Pulmonary artery endothelial cell (primary cell): Measurements from ENCODE around the gene CD247. TPM values are rescaled to one million over a fixed set of nuclear protein-coding genes. Genes with fewer than 3 reads are reported as not detected.

Experiments used
- DNase-seq: peaks from one replicate; pipeline ENCODE4 v3.0.0-alpha.2; 2011; ENCODE audit warnings: low read depth, low spot score
- total RNA-seq: library from RNA; depleted of rRNA; stranded (reverse); fragments of >200 nt; gene quantifications from 2 replicates; pipeline ENCODE4 v1.2.3, GENCODE V29; 2014

CD247 gene
- total RNA-seq, 1 donor from 2014 or later, result 0.33 TPM

DNA sequence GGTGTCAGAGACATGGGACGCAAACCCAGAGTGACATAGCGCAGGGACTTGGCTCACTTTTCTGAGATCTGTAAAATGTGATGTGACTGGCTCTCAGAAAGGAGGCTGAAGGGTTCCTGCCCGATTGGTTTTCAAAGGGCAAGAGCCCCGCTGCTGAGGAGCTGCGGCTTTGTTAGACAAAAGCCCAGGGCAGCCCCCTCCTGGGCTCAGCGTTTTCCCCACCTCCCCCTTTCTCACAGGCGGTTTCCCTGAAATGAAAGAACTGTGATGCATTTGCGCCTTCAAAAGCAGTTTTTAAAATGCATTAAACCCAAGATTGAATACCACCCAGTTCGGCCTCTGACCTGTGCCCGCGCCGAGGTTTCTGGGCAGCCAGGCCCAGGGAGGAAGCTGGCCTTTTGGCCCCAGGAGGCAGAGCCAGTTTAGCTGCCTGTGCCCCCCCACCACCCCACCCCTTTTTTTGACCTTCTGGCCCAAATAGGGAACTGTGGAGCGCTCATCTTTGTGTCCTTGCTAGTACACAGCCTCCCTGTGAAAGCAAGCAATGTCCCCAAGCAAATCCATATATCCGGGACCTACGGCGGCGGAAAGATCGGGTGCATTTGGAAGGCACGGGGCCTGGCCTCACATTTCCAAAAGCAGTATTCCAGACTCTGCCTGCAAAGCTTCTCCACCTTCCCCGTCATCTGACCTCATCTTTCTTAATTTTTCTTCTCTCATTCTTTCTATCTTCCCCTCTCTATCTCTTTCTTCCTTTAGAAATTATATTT is 28.6 kb downstream of the CD247 start:
- DNase-seq, result no peak

DNA sequence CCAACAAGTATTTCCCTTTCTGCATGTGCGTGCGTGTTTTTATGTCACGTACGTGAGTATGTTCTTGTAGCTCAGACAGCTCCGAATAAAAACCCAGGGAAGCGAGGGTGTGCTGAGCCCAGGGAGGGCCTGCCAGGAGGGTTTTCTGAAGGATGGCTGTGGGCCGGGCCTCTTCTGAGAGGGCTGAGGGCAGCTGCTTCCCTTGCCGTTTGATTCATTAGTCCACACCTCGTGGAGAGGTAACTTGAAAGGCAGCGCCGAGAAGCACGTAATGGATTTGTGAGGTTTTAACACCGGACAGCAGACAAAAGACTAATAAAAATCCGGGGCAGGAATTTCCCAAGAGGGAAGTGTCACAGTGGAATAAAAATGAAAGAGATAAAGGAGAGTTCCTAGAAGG is 29.5 kb downstream of the CD247 start:
- no peak for DNase-seq

DNA sequence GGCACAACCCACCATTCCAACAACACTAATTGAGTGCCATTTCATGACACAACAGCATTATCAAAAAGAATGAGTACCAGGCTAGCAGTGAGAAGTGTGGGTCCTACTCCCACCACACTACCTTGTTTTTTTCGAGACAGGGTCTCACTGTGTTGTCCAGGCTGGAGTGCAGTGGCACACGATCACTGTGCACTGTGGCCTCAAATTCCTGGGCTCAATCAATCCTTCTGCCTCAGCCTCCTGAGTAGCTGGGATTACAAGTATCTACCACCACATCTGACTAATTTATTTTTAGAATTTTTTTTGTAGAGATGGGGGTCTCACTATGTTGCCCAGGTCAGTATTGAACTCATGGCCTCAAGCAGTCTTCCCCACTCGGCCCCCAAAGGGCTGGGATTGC is 30.7 kb downstream of the CD247 start:
- DNase-seq, result no peak

DNA sequence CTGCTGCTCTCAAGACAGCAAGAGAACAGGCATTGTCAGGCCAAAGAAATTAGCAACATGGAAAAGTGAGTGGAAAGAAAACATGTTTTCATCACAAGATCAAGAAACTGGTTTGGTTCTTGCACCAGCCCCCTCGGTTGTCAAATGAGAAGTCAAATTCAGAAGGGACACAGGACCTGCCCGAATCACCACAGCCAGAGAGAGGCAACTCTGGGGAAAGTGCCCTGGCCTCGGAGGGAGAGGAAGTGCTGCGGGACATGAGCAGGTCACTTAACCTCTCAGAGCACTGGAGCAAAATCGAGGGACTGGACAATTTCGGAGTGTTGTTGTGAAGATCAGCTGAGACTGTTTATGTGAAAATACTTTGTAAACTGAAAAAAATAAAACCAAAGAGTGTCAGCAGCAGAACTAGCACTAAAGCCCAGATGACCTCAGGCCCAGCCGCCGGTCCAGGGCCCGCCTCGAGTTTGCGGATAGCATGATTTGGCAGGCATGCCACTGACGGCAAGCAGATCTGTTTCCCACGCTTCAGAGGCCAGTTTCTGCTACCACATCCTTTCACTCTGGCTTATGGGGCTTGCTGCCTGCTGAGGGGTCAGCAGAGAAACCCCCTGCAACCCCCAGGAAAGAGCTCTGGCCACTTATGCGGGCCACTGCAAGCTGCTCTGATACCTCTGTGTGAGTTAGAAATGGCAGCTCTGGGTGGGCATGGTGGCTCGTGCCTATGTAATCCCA is 32.1 kb downstream of the CD247 start:
- no peak for DNase-seq

DNA sequence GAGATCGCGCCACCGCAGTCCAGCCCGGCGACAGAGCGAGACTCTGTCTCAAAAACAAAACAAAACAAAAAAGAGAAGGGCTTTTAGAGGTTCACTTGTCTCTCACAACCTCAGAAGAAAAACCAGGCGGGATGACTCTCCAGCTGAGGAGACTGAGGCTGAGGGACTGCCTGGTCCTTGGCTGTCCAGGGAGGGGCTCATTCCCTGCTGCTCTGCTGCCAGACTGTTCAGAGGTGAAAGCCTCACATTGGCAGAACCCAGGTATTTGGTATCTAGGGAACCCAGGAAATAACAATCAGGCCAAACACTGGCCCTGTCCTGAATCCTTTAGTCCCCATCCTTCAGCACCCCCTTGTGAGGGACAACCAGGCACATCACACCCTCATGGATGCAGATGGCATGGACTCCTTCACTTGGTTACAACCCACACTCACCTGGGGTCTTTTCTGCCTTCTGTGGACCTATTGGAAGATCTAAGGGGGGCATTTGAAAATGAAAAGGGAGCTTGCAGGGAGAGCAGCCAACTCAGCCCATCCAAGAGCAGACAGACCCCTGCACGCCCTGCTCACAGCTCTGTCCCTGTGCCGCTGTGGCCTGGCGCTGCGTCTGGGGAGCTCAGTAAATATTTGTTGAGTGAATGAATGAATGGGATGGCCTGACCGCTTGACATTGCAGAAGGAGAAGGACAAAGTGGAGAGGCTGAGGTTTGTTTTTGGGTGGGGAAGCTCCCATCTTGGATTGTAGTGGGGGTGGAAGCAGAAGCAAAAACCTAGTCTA is 33.4 kb downstream of the CD247 start:
- DNase-seq, result no peak

DNA sequence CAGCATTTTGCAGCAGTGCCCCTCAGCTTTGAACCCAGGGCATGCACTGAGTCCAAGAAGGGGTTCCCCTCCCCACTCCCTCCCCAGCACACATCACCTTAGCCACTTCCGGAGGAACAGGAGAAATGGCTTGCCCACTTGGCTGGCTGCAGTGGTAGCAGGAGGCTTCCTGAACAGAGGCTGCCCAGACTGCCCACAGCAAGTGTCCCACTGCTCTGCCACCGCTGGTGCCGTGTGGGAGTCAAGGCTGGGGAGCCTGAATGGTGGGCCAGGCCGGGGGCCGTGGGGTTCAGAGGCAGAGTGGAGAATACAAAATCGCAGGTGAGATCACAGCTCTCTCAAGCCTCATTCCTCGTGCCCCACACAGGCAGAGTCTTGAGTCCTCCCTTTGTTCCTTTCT is 34.5 kb downstream of the CD247 start:
- no peak for DNase-seq

DNA sequence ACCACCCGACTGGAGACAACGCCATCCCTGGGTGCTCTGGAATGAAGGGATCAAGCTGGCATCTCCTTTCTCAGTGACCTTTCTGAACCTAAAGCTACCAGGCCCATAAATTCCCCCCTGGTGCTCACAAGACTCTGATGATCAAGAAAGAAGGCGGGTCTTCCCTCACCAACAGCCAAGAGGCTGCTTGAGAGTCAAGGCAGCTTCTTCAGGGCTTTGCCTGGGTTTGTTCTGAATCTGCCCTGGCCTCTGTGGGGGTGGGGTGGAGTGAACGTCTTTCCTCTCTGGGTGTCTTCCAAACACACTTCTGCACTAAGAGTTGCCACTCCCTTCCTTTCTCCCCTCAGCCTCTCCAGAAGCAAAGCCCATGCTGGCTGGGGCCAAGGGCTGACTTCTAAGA is 36.1 kb downstream of the CD247 start:
- DNase-seq, result no peak

DNA sequence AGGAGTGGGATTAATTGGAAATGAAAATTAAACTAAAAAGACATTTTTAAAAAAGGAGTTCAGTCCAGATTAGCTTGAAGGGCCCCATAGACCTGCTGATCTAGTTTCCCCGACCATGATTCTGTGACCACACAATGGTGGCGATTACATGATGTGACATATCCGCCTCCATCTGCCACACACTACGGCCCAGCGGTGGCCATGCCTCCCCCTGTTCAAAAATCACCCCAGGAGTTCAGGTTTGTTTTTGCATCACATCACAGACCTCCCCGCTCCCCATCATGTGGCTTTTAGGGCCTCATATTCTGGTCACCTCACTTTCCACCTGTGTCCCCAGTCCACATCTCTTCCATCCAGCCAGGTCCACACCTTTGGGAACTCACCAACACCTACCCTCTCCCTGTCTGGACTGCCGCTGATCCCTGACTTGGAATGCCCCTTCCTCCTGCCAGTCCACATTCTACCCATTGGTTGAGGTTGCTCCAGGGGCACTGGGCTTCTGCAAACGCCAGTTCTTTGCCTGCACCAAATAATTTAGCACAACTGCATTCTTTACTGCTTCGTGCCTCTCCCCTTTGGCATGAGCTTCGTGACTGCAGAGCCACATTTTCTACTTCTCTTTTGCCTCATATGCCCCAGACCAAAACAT is 38.9 kb downstream of the CD247 start:
- no peak for DNase-seq

DNA sequence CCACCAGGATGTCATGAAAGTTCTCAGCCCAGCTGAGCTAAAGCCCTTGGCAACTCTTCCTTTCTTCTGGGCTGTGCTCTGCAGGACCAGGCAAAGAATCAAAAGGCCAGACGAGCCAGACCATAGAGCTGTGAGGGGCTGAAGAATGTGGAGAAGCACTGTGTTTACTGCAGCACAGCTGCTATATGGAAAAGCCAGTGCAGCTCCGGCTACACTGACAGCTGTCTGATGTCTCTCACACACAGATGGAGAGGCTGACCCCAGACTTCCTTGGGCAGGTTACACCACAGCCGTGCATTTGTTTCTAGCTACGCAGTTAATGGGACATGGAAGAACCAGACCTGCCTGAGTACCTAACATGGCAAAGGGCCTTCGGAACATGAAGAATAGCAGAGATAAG is 40.3 kb downstream of the CD247 start:
- DNase-seq, result no peak

DNA sequence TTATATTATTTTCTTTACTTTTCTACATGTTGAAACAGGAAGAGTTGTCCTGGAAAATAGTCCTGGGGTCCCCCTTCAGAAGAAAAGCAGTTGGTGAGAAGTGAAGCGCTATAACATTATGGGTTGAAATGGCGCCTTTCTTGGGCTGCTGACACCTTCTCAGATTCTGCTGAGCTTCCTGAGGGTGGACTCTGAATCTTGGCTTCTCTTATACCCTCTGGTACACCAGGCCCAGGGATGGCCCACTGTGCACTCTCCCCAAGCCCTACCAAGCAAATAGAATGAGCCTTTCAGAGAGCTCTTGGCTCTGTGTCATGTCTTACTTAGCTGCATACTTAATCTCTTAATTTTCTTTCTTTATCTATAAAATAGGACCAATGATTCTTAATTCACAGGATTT is 42.3 kb downstream of the CD247 start:
- no peak for DNase-seq

DNA sequence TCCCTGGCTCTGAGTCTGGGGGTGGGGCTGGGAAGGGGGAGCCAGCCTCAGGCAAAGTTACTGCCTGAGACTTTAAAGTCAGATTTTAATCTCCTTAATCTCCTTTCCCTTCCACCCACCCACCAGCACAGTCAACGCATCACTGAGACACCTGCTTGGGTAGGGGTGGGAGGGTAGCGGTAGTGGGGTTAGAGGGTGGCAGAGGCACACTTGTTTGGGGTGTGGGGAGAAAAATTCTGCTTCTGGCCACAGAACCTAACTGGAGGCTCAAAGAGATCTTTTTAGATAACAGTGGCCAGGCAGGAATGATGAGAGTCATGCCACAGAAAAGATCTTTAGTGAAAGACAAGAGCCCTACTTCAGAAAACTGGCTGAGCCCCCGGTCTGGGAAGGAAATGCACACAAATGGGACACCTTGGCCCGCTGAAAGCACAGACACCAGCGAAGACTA is 44.1 kb downstream of the CD247 start:
- no peak for DNase-seq

DNA sequence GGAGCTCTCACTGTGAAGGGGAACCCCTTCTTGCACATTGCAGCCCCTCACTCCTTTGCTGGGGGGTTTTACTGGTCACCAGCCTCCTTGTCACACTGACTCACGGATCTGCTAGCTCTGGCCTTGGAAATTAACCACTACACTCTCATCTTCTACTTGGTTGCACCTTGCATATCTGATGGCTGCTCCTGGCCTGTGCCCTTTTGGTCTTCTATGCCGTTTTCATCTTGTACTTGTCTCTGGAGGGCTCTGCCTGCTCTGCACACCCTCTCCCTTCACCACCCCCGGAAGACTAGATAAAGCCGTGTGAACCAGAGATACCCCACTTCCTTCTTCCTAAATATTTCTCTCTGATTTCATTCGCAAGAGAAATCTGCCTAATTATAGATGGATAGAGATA is 44.6 kb downstream of the CD247 start:
- no peak for DNase-seq

DNA sequence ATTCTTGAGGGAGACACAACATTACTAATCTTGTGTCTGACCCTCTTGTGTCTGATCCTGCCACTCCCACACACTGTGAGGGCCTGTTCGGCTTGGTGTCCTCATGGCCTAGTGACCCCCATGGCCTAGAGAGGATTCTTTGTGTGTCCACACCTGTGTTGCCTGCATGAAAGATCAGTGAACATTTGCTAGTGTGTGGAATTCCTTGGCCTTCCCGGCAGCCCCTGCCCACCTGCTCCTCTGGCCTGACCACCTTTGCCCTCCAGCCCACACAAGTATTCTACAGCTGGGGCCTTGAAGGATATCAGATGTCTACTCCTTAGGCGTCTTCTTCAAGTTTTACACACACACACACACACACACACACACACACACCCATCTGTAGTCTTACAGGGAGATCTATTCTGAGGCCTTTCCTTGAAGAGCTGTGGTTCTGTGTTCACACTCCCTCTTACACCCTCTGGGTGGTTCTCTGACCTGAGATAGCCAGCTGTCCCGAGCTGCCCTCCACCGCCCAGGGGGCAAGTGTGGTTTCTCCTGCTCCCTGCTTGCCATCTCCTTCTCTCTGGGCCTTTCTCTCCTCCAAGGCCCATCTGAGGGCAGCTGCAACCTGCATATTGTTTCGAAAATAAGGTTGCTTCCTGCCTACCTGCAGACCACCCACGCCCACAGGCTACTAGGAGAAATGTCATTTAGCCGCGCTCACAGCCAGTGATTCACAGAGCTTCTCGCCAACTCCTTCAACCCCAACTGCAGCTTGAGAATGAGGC is 45.4 kb downstream of the CD247 start:
- DNase-seq, result no peak

DNA sequence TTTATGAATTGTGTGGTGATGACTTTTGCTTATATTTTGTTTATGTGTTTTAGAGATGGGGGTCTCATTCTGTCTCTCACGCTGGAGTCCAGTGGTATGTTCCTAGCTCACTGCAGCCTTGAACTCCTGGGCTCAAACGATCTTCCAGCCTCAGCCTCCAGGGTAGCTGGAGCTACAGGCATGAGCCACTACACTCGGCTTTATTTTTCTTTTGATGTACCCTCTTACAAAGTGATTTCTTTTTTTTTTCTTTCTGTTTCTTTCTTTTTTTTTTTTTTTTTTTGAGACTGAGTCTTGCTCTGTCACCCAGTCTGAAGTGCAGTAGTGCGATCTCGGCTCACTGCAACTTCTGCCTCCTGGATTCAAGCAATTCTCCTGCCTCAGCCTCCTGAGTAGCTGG is 46.8 kb downstream of the CD247 start:
- no peak for DNase-seq

DNA sequence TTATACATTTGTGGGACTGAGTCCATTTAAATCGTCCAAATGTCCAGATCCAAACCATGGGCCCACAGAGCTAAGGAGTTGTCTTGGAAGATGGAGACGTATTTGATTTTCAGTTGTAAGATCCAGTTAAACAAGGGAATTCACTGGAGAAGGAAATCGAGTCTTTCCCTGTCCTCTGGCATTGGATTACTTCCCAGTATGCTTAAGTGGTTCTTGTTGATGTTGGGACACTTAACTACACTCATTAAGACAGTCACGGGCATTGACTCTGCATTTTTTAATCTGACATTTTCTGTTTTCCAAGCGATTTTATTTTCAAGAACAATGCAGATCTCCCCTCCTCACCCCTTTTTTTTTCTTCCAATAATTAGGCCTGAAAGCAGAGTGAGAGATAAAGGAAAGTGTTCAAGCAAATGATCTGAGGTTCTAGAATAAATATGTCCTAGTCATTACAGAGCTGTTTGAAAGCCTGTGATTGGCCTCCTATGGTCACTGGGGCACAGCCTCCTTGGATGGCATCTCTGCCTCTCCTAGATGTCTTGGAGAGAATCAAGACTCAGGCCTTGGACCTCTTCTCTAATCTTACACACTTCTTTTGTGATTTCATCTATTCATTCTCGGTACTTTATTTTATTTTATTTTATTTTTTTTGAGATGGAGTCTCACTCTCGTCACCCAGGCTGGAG is 48.9 kb downstream of the CD247 start:
- DNase-seq, result no peak

DNA sequence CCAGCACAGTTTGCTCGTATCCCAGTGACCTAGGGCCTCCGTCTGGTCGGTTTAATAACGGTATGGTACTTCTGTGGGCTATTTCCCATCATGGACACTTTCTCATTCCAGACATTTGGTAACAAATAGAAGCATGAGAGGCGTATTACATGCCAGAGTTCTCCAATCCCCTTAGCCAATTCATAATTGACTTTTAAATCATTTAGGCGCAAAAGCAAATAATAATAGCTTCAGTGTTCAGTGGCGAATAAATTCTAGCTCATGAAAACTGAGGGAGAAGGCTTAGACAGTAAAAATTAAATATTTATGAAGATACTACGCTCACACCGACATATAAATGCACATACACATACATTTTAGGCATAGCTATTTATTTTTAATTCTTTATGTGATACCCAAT is 50.6 kb downstream of the CD247 start:
- no peak for DNase-seq

DNA sequence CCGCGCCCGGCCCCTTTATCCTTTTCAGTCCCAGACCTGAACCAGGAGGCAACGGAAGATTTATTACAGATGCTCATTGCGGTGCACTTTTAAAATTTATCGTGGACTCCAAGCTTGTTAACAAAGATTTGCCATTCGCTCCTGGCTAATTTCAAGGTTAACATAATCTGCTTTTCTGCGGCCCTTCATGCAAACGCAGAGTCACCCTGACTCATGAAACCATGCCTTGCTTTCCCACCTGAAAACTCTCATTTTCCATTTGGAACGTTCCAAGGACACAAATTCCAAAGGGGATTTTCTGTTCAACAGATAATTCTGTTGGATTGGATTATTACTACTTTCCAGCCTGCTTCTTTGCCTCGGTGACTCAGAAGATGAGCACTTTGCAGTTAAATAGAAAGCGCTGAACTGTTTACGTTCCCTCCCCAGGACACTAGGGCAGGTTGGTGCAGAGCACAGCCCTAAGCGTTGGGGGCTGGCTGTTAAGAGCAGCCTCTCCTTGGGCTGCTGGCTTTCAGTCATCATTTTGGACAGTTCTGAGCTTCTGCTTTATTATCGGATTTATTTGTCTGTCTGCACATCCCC is 51.1 kb downstream of the CD247 start:
- DNase-seq, result no peak

DNA sequence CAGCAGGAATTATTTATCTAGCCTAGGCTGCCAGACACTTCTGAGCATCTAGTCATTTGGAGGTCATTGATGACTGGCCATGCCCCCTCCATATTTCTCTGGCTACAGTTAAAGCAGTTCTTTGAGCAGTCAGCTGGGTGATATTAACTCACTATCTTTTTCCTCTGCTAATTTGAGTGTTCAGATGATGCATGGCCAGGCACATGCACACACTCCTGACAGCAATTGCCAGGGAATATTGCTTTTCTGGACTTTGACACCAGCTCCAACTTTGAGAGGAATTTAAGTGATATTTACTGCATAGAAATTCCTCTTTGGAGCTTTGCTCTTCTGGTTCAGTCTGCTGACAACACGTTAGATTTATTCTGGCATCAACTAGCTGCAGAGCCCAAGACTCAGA is 52.6 kb downstream of the CD247 start:
- no peak for DNase-seq

DNA sequence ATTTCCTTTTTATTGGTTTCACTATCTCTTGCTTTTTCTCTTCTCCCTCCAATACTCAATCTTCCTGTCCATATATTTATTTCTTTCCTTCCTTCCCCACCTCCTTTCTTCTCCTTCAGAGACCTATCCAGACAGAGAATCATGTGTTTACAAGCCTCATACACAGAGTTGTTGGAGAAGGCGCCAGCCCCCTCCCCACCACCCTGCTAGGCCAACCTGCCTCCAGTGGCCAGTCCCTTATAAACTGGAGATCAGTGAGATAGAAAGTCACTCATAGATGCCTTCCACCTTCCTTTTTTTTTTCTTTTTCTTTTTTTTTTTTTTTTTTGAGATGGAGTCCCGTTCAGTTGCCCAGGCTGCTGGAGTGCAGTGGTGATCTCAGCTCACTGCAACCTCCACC is 53.3 kb downstream of the CD247 start:
- no peak for DNase-seq
